ENCODE measurements around the gene PRSS16.

The PRSS16 gene

GRCh38 chr6:27288136-27289044 lies 40.9 kb downstream of the PRSS16 start:
- no peak overlapping the region for H3K4me3 ChIP-seq (ENCODE audit: low read length, poor library complexity, severe bottlenecking)

GRCh38 chr6:27290065-27290849 lies 42.8 kb downstream of the PRSS16 start:
- Histone ChIP-seq H4K20me1 (ENCODE audit: insufficient read depth, low read length, poor library complexity, severe bottlenecking) (no peaks in the 10 kb centered on the region), H3K9me2 (replicated peaks; ENCODE audit: low read depth, low read length) (no peaks in the 10 kb centered on the region), H3F3A (ENCODE audit: low read depth) (no peaks in the 10 kb centered on the region), H3K4me1 (ENCODE audit: insufficient read depth, low read length, poor library complexity, severe bottlenecking) (no peaks in the 10 kb centered on the region), H3K79me2 (ENCODE audit: insufficient read depth, low read length) (no peaks in the 10 kb centered on the region), H3K27me3 (ENCODE audit: insufficient read depth, low read length, poor library complexity, severe bottlenecking) (no peaks in the 10 kb centered on the region), H3K9ac (ENCODE audit: low read depth, low read length, poor library complexity, severe bottlenecking) (no peak overlapping the region), H3K4me2 (ENCODE audit: low read depth, low read length, poor library complexity, severe bottlenecking) (no peak overlapping the region), H3K36me3 (ENCODE audit: insufficient read depth, low read length) (no peaks in the 10 kb centered on the region), H2AFZ (ENCODE audit: low read length) (no peak overlapping the region), H3K4me3 (ENCODE audit: low read length, poor library complexity, severe bottlenecking) (no peak overlapping the region), H3K9me3 (ENCODE audit: insufficient read depth, low read depth, low read length) (no peaks in the 10 kb centered on the region; the same call in 1 of the 2 replicates)
- TF ChIP-seq CTCF (conservative IDR thresholded peaks at IDR 0.05; ENCODE audit: low read length) (no peak), EZH2phosphoT487 (IDR thresholded peaks at IDR 0.05; ENCODE audit: borderline replicate concordance) (no peak)

More at GRCh38 chr6:27288136-27289044, 40.9 kb downstream of the PRSS16 start:
- Histone ChIP-seq H3K9me3 (ENCODE audit: insufficient read depth, low read depth, low read length) (no peaks in the 10 kb centered on the region; the same call in 1 of the 2 replicates), H4K20me1 (ENCODE audit: insufficient read depth, low read length, poor library complexity, severe bottlenecking) (no peaks in the 10 kb centered on the region), H3K4me2 (ENCODE audit: low read depth, low read length, poor library complexity, severe bottlenecking) (no peak overlapping the region), H3K9me2 (replicated peaks; ENCODE audit: low read depth, low read length) (no peaks in the 10 kb centered on the region), H2AFZ (ENCODE audit: low read length) (no peak overlapping the region), H3K36me3 (ENCODE audit: insufficient read depth, low read length) (no peaks in the 10 kb centered on the region), H3K4me1 (ENCODE audit: insufficient read depth, low read length, poor library complexity, severe bottlenecking) (no peaks in the 10 kb centered on the region), H3K9ac (ENCODE audit: low read depth, low read length, poor library complexity, severe bottlenecking) (no peak overlapping the region), H3F3A (ENCODE audit: low read depth) (no peaks in the 10 kb centered on the region), H3K79me2 (ENCODE audit: insufficient read depth, low read length) (no peaks in the 10 kb centered on the region), H3K27me3 (ENCODE audit: insufficient read depth, low read length, poor library complexity, severe bottlenecking) (no peaks in the 10 kb centered on the region)
- no peak for TF ChIP-seq CTCF (conservative IDR thresholded peaks at IDR 0.05; ENCODE audit: low read length)
- TF ChIP-seq EZH2phosphoT487 (IDR thresholded peaks at IDR 0.05; ENCODE audit: borderline replicate concordance), result no peak

- H3K4me1 ChIP-seq (ENCODE audit: insufficient read depth, low read length, poor library complexity, severe bottlenecking), result no peaks in the 10 kb centered on the region
- H3K36me3 ChIP-seq (ENCODE audit: insufficient read depth, low read length), result no peaks in the 10 kb centered on the region
- no peak overlapping the region for H3K9ac ChIP-seq (ENCODE audit: low read depth, low read length, poor library complexity, severe bottlenecking)
- no peaks in the 10 kb centered on the region for H3K9me2 ChIP-seq (replicated peaks; ENCODE audit: low read depth, low read length)
- no peaks in the 10 kb centered on the region for H3F3A ChIP-seq (ENCODE audit: low read depth)
- no peak overlapping the region for H3K4me2 ChIP-seq (ENCODE audit: low read depth, low read length, poor library complexity, severe bottlenecking)
- no peaks in the 10 kb centered on the region for H4K20me1 ChIP-seq (ENCODE audit: insufficient read depth, low read length, poor library complexity, severe bottlenecking)
- H3K4me3 ChIP-seq (ENCODE audit: low read length, poor library complexity, severe bottlenecking), result no peak overlapping the region
- TF ChIP-seq EZH2phosphoT487 (IDR thresholded peaks at IDR 0.05; ENCODE audit: borderline replicate concordance) (no peak), CTCF (conservative IDR thresholded peaks at IDR 0.05; ENCODE audit: low read length) (no peak)
- no peaks in the 10 kb centered on the region for H3K79me2 ChIP-seq (ENCODE audit: insufficient read depth, low read length)
- H3K27me3 ChIP-seq (ENCODE audit: insufficient read depth, low read length, poor library complexity, severe bottlenecking), result no peaks in the 10 kb centered on the region
- no peaks in the 10 kb centered on the region; the same call in 1 of the 2 replicates for H3K9me3 ChIP-seq (ENCODE audit: insufficient read depth, low read depth, low read length)
- no peak overlapping the region for H2AFZ ChIP-seq (ENCODE audit: low read length)
Observed at GRCh38 chr6:27290850-27291208, 43.3 kb downstream of the PRSS16 start.

Measured in Loucy (cell line).